Stimulated activated effector memory CD8-positive, alpha-beta T cell treated with anti-CD3 and anti-CD28 coated beads, Interleukin-12 subunit alpha, Interleukin-12 subunit beta, amount 100 ng/mL, for 72 hours (primary cell): ENCODE results near the gene RANGAP1.

Experiments used
- ATAC-seq: fragments of 150-1000 bp; cut with Tn5 transposase; 2 replicates; pipeline ENCODE4 v1.10.0; 2021
- DNase-seq, 2 donors: peaks; one replicate each; pipeline ENCODE4 v3.0.0; 2021 to 2022; ENCODE audit warnings: low spot score in 2 of 2
- H3K27ac Mint-ChIP-seq: one replicate; pipeline ENCODE4 v1.8.0; 2022; ENCODE audit warnings: mild to moderate bottlenecking, mixed read lengths
- H3K36me3 Mint-ChIP-seq: one replicate; pipeline ENCODE4 v1.8.0; 2022; ENCODE audit warnings: mild to moderate bottlenecking, mixed read lengths
- H3K4me1 Mint-ChIP-seq: one replicate; pipeline ENCODE4 v1.8.0; 2022; ENCODE audit warnings: mixed read lengths
- H3K4me3 Mint-ChIP-seq: one replicate; pipeline ENCODE4 v1.8.0; 2022; ENCODE audit warnings: mild to moderate bottlenecking, mixed read lengths
- H3K9me3 Mint-ChIP-seq: one replicate; pipeline ENCODE4 v1.8.0; 2022; ENCODE audit warnings: mixed read lengths

RANGAP1 gene

GRCh38 chr22:41285820-41286638 is at the start of gene RANGAP1:
RANGAP1 (minus strand) TSS chr22:41286187; CDS start chr22:41281044, 5,143 bp downstream.
- Mint-ChIP-seq H3K4me1 (peaks cover 33% of the 10 kb centered on the region), H3K4me3 (peak within 1 kb of the TSS; percentile 80), H3K36me3 (peaks cover 56% of the 10 kb centered on the region), H3K27ac (peak within 1 kb of the TSS; percentile 90), H3K9me3 (no peaks in the 10 kb centered on the region)
- peak; percentile 92 to 98 for DNase-seq
- ATAC-seq: peak; percentile 96

- Mint-ChIP-seq H3K4me3 (no peak overlapping the region), H3K27ac (peak overlapping the region; percentile 50), H3K36me3 (peaks cover 42% of the 10 kb centered on the region), H3K4me1 (no peaks in the 10 kb centered on the region), H3K9me3 (no peaks in the 10 kb centered on the region)
- ATAC-seq (no peak), DNase-seq (no peak)
These were observed 49.1 kb upstream of the RANGAP1 start for GRCh38 chr22:41334951-41335635.

GRCh38 chr22:41334215-41334614 is 48.2 kb upstream of the RANGAP1 start:
- Mint-ChIP-seq H3K27ac (peak overlapping the region; percentile 39), H3K9me3 (no peaks in the 10 kb centered on the region), H3K4me3 (no peak overlapping the region), H3K4me1 (no peaks in the 10 kb centered on the region), H3K36me3 (peaks cover 48% of the 10 kb centered on the region)
- ATAC-seq: no peak
- no peak for DNase-seq

GRCh38 chr22:41333806-41334205 is 47.8 kb upstream of the RANGAP1 start:
- peaks cover 52% of the 10 kb centered on the region for H3K36me3 Mint-ChIP-seq
- ATAC-seq (no peak), DNase-seq (no peak)
- no peak overlapping the region for H3K4me3 Mint-ChIP-seq
- no peaks in the 10 kb centered on the region for H3K4me1 Mint-ChIP-seq
- H3K27ac Mint-ChIP-seq: peak overlapping the region; percentile 39
- H3K9me3 Mint-ChIP-seq: no peaks in the 10 kb centered on the region

- no peak overlapping the region for H3K4me3 Mint-ChIP-seq
- H3K27ac Mint-ChIP-seq: peak overlapping the region; percentile 39
- no peak for ATAC-seq
- H3K4me1 Mint-ChIP-seq: no peaks in the 10 kb centered on the region
- no peaks in the 10 kb centered on the region for H3K9me3 Mint-ChIP-seq
- DNase-seq: no peak
- peaks cover 61% of the 10 kb centered on the region for H3K36me3 Mint-ChIP-seq
These were observed 46.4 kb upstream of the RANGAP1 start for GRCh38 chr22:41332217-41332939.

GRCh38 chr22:41330169-41330568 is 44.2 kb upstream of the RANGAP1 start:
- Mint-ChIP-seq H3K9me3 (no peaks in the 10 kb centered on the region), H3K4me1 (no peaks in the 10 kb centered on the region), H3K27ac (no peak overlapping the region), H3K4me3 (no peak overlapping the region), H3K36me3 (peaks cover 78% of the 10 kb centered on the region)
- ATAC-seq (no peak), DNase-seq (no peak)

GRCh38 chr22:41327124-41327523 is 41.1 kb upstream of the RANGAP1 start:
- Mint-ChIP-seq H3K27ac (no peak overlapping the region), H3K4me1 (peaks cover 8% of the 10 kb centered on the region), H3K36me3 (peaks cover 83% of the 10 kb centered on the region), H3K4me3 (no peak overlapping the region), H3K9me3 (no peaks in the 10 kb centered on the region)
- ATAC-seq (no peak), DNase-seq (no peak)

GRCh38 chr22:41324821-41325528 is 39.0 kb upstream of the RANGAP1 start:
- Mint-ChIP-seq H3K9me3 (no peaks in the 10 kb centered on the region), H3K27ac (peak overlapping the region; percentile 79), H3K4me1 (peaks cover 8% of the 10 kb centered on the region), H3K36me3 (peaks cover 84% of the 10 kb centered on the region), H3K4me3 (no peak overlapping the region)
- no peak for ATAC-seq
- no peak for DNase-seq

GRCh38 chr22:41320416-41321240 is 34.6 kb upstream of the RANGAP1 start:
- no peak for ATAC-seq
- Mint-ChIP-seq H3K4me1 (peaks cover 15% of the 10 kb centered on the region), H3K36me3 (peaks cover 75% of the 10 kb centered on the region)

GRCh38 chr22:41315586-41315985 is 29.6 kb upstream of the RANGAP1 start:
- H3K27ac Mint-ChIP-seq: no peak overlapping the region
- H3K4me3 Mint-ChIP-seq: no peak overlapping the region
- peaks cover 20% of the 10 kb centered on the region for H3K4me1 Mint-ChIP-seq
- H3K36me3 Mint-ChIP-seq: peaks cover 49% of the 10 kb centered on the region
- no peaks in the 10 kb centered on the region for H3K9me3 Mint-ChIP-seq
- ATAC-seq: no peak
- DNase-seq: no peak

More at GRCh38 chr22:41320416-41321240, 34.6 kb upstream of the RANGAP1 start:
- H3K27ac Mint-ChIP-seq: no peak overlapping the region
- no peak overlapping the region for H3K4me3 Mint-ChIP-seq
- H3K9me3 Mint-ChIP-seq: no peaks in the 10 kb centered on the region
- DNase-seq: no peak

- Mint-ChIP-seq H3K27ac (no peak overlapping the region), H3K36me3 (peaks cover 42% of the 10 kb centered on the region), H3K9me3 (no peaks in the 10 kb centered on the region), H3K4me3 (no peak overlapping the region), H3K4me1 (peaks cover 20% of the 10 kb centered on the region)
- ATAC-seq: no peak
- DNase-seq: no peak
These were observed 28.8 kb upstream of the RANGAP1 start for GRCh38 chr22:41314821-41315220.

- H3K36me3 Mint-ChIP-seq: peaks cover 26% of the 10 kb centered on the region
- H3K27ac Mint-ChIP-seq: peak overlapping the region; percentile 44
- no peak for ATAC-seq
These were observed 25.5 kb upstream of the RANGAP1 start for GRCh38 chr22:41311487-41311886.

GRCh38 chr22:41310336-41310735 is 24.3 kb upstream of the RANGAP1 start:
- H3K36me3 Mint-ChIP-seq: peaks cover 15% of the 10 kb centered on the region
- no peak overlapping the region for H3K4me3 Mint-ChIP-seq
- ATAC-seq (no peak), DNase-seq (no peak)
- H3K9me3 Mint-ChIP-seq: no peaks in the 10 kb centered on the region
- H3K27ac Mint-ChIP-seq: no peak overlapping the region
- H3K4me1 Mint-ChIP-seq: peaks cover 43% of the 10 kb centered on the region

More at GRCh38 chr22:41311487-41311886, 25.5 kb upstream of the RANGAP1 start:
- no peak overlapping the region for H3K4me3 Mint-ChIP-seq
- H3K9me3 Mint-ChIP-seq: no peaks in the 10 kb centered on the region
- DNase-seq: no peak
- peaks cover 36% of the 10 kb centered on the region for H3K4me1 Mint-ChIP-seq

GRCh38 chr22:41308544-41308947 is 22.6 kb upstream of the RANGAP1 start:
- ATAC-seq: no peak
- H3K9me3 Mint-ChIP-seq: no peaks in the 10 kb centered on the region
- peak overlapping the region; percentile 92 for H3K27ac Mint-ChIP-seq
- peaks cover 54% of the 10 kb centered on the region for H3K4me1 Mint-ChIP-seq
- DNase-seq: no peak
- no peak overlapping the region for H3K4me3 Mint-ChIP-seq
- peaks cover 9% of the 10 kb centered on the region for H3K36me3 Mint-ChIP-seq
